Lower lobe of right lung (tissue), 2 donors: ENCODE measurements around the gene ITPR1. TPM values are rescaled to one million over a fixed set of nuclear protein-coding genes. Genes with fewer than 3 reads are reported as not detected.

Experiments used
- ATAC-seq, 2 donors: fragments of 200-7000 bp; cut with Tn5 transposase; one replicate each; pipeline ENCODE4 v1.9.1; 2020 to 2022; ENCODE audit warnings: mild to moderate bottlenecking in 2 of 2, moderate library complexity in 2 of 2
- DNase-seq: peaks from one replicate; pipeline ENCODE4 v3.0.0-alpha.2; 2020
- H3K27ac ChIP-seq: fragments of 200-600 bp; one replicate; pipeline ENCODE4 v1.8.0; 2022
- H3K27me3 ChIP-seq: fragments of 200-600 bp; one replicate; pipeline ENCODE4 v1.8.0; 2022; ENCODE audit warnings: low read depth
- H3K36me3 ChIP-seq: fragments of 200-600 bp; one replicate; pipeline ENCODE4 v1.8.0; 2022; ENCODE audit warnings: mild to moderate bottlenecking
- H3K4me1 ChIP-seq: fragments of 200-600 bp; one replicate; pipeline ENCODE4 v1.8.0; 2022
- H3K4me3 ChIP-seq: fragments of 200-600 bp; one replicate; pipeline ENCODE4 v1.8.0; 2022; ENCODE audit warnings: mild to moderate bottlenecking
- H3K9me3 ChIP-seq: fragments of 200-600 bp; one replicate; pipeline ENCODE4 v1.8.0; 2022
- CTCF ChIP-seq: fragments of 200-600 bp; IDR thresholded peaks from one replicate; pipeline ENCODE4 v1.8.0; 2022; ENCODE audit warnings: antibody characterized with exemption, mild to moderate bottlenecking
- intact Hi-C: fragments of 100-400 bp; cut with DNase I; formaldehyde crosslinking; loops from one replicate; pipeline ENCODE4 v1.11.0; 2022
- total RNA-seq: library from RNA; stranded (reverse); fragmentation: NEBNext Ultra II Directional; extraction: Animal tissue kit (Norgen Biotek cat#: 25700); gene quantifications from one replicate; pipeline ENCODE4 v1.2.1, GENCODE V29; 2021
- donor health status: DM: no; HTN: yes; CAD: no; lungs with severe emphysema.

Gene ITPR1
- total RNA-seq, 1 donor from 2014 or later: 69.1 TPM

- no peak for ATAC-seq
- Histone ChIP-seq H3K9me3 (no peaks in the 10 kb centered on the region), H3K4me1 (peaks cover 16% of the 10 kb centered on the region), H3K27ac (no peak overlapping the region), H3K27me3 (no peaks in the 10 kb centered on the region), H3K4me3 (no peak overlapping the region), H3K36me3 (peaks cover 49% of the 10 kb centered on the region)
- no peak for TF ChIP-seq CTCF
- DNase-seq: no peak
- intact Hi-C loops: no loop called here
Measured at GRCh38 chr3:4698125-4698821, 205.1 kb downstream of the ITPR1 start.

GRCh38 chr3:4703054-4703480, 209.9 kb downstream of the ITPR1 start:
- ATAC-seq (peak; percentile 74 to 90), DNase-seq (no peak)
- H3K4me1 ChIP-seq: peaks cover 12% of the 10 kb centered on the region
- intact Hi-C loops: no loop called here
- no peaks in the 10 kb centered on the region for H3K9me3 ChIP-seq
- H3K36me3 ChIP-seq: peaks cover 72% of the 10 kb centered on the region
- H3K4me3 ChIP-seq: no peak overlapping the region
- no peak for TF ChIP-seq CTCF
- no peaks in the 10 kb centered on the region for H3K27me3 ChIP-seq
- H3K27ac ChIP-seq: peak overlapping the region; percentile 56

GRCh38 chr3:4704552-4704951, 211.4 kb downstream of the ITPR1 start:
- no peak for ATAC-seq
- intact Hi-C loops: no loop called here
- Histone ChIP-seq H3K4me3 (no peak overlapping the region), H3K27me3 (no peaks in the 10 kb centered on the region), H3K36me3 (peaks cover 67% of the 10 kb centered on the region), H3K9me3 (no peaks in the 10 kb centered on the region), H3K4me1 (peaks cover 12% of the 10 kb centered on the region), H3K27ac (no peak overlapping the region)
- TF ChIP-seq CTCF: no peak
- no peak for DNase-seq

GRCh38 chr3:4707324-4707723, 214.2 kb downstream of the ITPR1 start:
- no peaks in the 10 kb centered on the region for H3K27me3 ChIP-seq
- no peak for TF ChIP-seq CTCF
- intact Hi-C loops: no loop called here
- H3K9me3 ChIP-seq: no peaks in the 10 kb centered on the region
- no peak overlapping the region for H3K27ac ChIP-seq
- peaks cover 23% of the 10 kb centered on the region for H3K4me1 ChIP-seq
- H3K4me3 ChIP-seq: no peak overlapping the region
- DNase-seq (no peak), ATAC-seq (no peak)
- peaks cover 58% of the 10 kb centered on the region for H3K36me3 ChIP-seq

- Histone ChIP-seq H3K4me1 (peaks cover 14% of the 10 kb centered on the region), H3K9me3 (no peaks in the 10 kb centered on the region), H3K4me3 (no peak overlapping the region), H3K27ac (no peak overlapping the region), H3K27me3 (no peaks in the 10 kb centered on the region), H3K36me3 (peaks cover 58% of the 10 kb centered on the region)
- no peak for ATAC-seq
- no peak for DNase-seq
- no peak for TF ChIP-seq CTCF
- intact Hi-C loops: no loop called here
Measured at GRCh38 chr3:4708230-4708629, 215.1 kb downstream of the ITPR1 start.
